ENCODE measurements around the gene PRLR.

PRLR gene

GRCh38 chr5:35052838-35053237 lies 177.4 kb downstream of the PRLR start:
- Histone ChIP-seq H3K4me1 (ENCODE audit: control insufficient read depth in 2 of 2, insufficient read depth in 2 of 2, low read length in 2 of 2) (no peaks in the 10 kb centered on the region), H3K27me3 (ENCODE audit: control insufficient read depth in 2 of 2, insufficient read depth in 2 of 2, low read length in 2 of 2) (no peaks in the 10 kb centered on the region), H3K9me3 (ENCODE audit: control insufficient read depth in 2 of 2, low read length in 2 of 2) (no peaks in the 10 kb centered on the region), H3K4me3 (ENCODE audit: low read length in 2 of 2) (no peak overlapping the region), H3K27ac (ENCODE audit: low read depth in 2 of 2, low read length in 2 of 2) (no peak overlapping the region), H3K36me3 (ENCODE audit: control insufficient read depth in 2 of 2, insufficient read depth in 2 of 2, low read length in 2 of 2) (no peaks in the 10 kb centered on the region), H3K9ac (ENCODE audit: low read depth in 1 of 2, low read length in 2 of 2) (no peak overlapping the region)

- H3K27ac ChIP-seq (ENCODE audit: low read depth in 2 of 2, low read length in 2 of 2) = no peak overlapping the region
- H3K36me3 ChIP-seq (ENCODE audit: control insufficient read depth in 2 of 2, insufficient read depth in 2 of 2, low read length in 2 of 2) = no peaks in the 10 kb centered on the region
- H3K4me3 ChIP-seq (ENCODE audit: low read length in 2 of 2) = no peak overlapping the region
- H3K9ac ChIP-seq (ENCODE audit: low read depth in 1 of 2, low read length in 2 of 2) = no peak overlapping the region
- H3K27me3 ChIP-seq (ENCODE audit: control insufficient read depth in 2 of 2, insufficient read depth in 2 of 2, low read length in 2 of 2) = no peaks in the 10 kb centered on the region
- no peaks in the 10 kb centered on the region for H3K9me3 ChIP-seq (ENCODE audit: control insufficient read depth in 2 of 2, low read length in 2 of 2)
- H3K4me1 ChIP-seq (ENCODE audit: control insufficient read depth in 2 of 2, insufficient read depth in 2 of 2, low read length in 2 of 2) = no peaks in the 10 kb centered on the region
Measured at GRCh38 chr5:35050541-35051126, 179.7 kb downstream of the PRLR start.

GRCh38 chr5:35048910-35049309 lies 181.4 kb downstream of the PRLR start:
- H3K4me1 ChIP-seq (ENCODE audit: control insufficient read depth in 2 of 2, insufficient read depth in 2 of 2, low read length in 2 of 2) = no peaks in the 10 kb centered on the region
- no peak overlapping the region for H3K9ac ChIP-seq (ENCODE audit: low read depth in 1 of 2, low read length in 2 of 2)
- H3K27me3 ChIP-seq (ENCODE audit: control insufficient read depth in 2 of 2, insufficient read depth in 2 of 2, low read length in 2 of 2) = no peaks in the 10 kb centered on the region
- H3K4me3 ChIP-seq (ENCODE audit: low read length in 2 of 2) = no peak overlapping the region
- no peaks in the 10 kb centered on the region for H3K36me3 ChIP-seq (ENCODE audit: control insufficient read depth in 2 of 2, insufficient read depth in 2 of 2, low read length in 2 of 2)
- H3K9me3 ChIP-seq (ENCODE audit: control insufficient read depth in 2 of 2, low read length in 2 of 2) = no peaks in the 10 kb centered on the region
- H3K27ac ChIP-seq (ENCODE audit: low read depth in 2 of 2, low read length in 2 of 2) = no peak overlapping the region

- Histone ChIP-seq H3K4me1 (ENCODE audit: control insufficient read depth in 2 of 2, insufficient read depth in 2 of 2, low read length in 2 of 2) (no peaks in the 10 kb centered on the region), H3K9ac (ENCODE audit: low read depth in 1 of 2, low read length in 2 of 2) (no peak within 1 kb of the TSS), H3K27me3 (ENCODE audit: control insufficient read depth in 2 of 2, insufficient read depth in 2 of 2, low read length in 2 of 2) (no peaks in the 10 kb centered on the region), H3K9me3 (ENCODE audit: control insufficient read depth in 2 of 2, low read length in 2 of 2) (no peaks in the 10 kb centered on the region), H3K4me3 (ENCODE audit: low read length in 2 of 2) (no peak within 1 kb of the TSS), H3K36me3 (ENCODE audit: control insufficient read depth in 2 of 2, insufficient read depth in 2 of 2, low read length in 2 of 2) (no peaks in the 10 kb centered on the region), H3K27ac (ENCODE audit: low read depth in 2 of 2, low read length in 2 of 2) (no peak within 1 kb of the TSS)
Measured at GRCh38 chr5:35047785-35048404, 182.4 kb downstream of the PRLR start, which contains the start of gene AGXT2. Gene AGXT2 (minus strand): TSS chr5:35047949. CDS start chr5:35047892, 57 bp downstream.

- H3K9me3 ChIP-seq (ENCODE audit: control insufficient read depth in 2 of 2, low read length in 2 of 2) = no peaks in the 10 kb centered on the region
- no peak overlapping the region for H3K27ac ChIP-seq (ENCODE audit: low read depth in 2 of 2, low read length in 2 of 2)
- H3K36me3 ChIP-seq (ENCODE audit: control insufficient read depth in 2 of 2, insufficient read depth in 2 of 2, low read length in 2 of 2) = no peaks in the 10 kb centered on the region
- no peaks in the 10 kb centered on the region for H3K4me1 ChIP-seq (ENCODE audit: control insufficient read depth in 2 of 2, insufficient read depth in 2 of 2, low read length in 2 of 2)
- no peak overlapping the region for H3K9ac ChIP-seq (ENCODE audit: low read depth in 1 of 2, low read length in 2 of 2)
- H3K4me3 ChIP-seq (ENCODE audit: low read length in 2 of 2) = no peak overlapping the region
- H3K27me3 ChIP-seq (ENCODE audit: control insufficient read depth in 2 of 2, insufficient read depth in 2 of 2, low read length in 2 of 2) = no peaks in the 10 kb centered on the region
Measured at GRCh38 chr5:35046774-35047173, 183.5 kb downstream of the PRLR start.

GRCh38 chr5:35045280-35045679 lies 185.0 kb downstream of the PRLR start:
- Histone ChIP-seq H3K27ac (ENCODE audit: low read depth in 2 of 2, low read length in 2 of 2) (no peak overlapping the region), H3K4me3 (ENCODE audit: low read length in 2 of 2) (no peak overlapping the region), H3K27me3 (ENCODE audit: control insufficient read depth in 2 of 2, insufficient read depth in 2 of 2, low read length in 2 of 2) (no peaks in the 10 kb centered on the region)

GRCh38 chr5:35044649-35045048 lies 185.6 kb downstream of the PRLR start:
- Histone ChIP-seq H3K9ac (ENCODE audit: low read depth in 1 of 2, low read length in 2 of 2) (no peak overlapping the region), H3K27me3 (ENCODE audit: control insufficient read depth in 2 of 2, insufficient read depth in 2 of 2, low read length in 2 of 2) (no peaks in the 10 kb centered on the region), H3K9me3 (ENCODE audit: control insufficient read depth in 2 of 2, low read length in 2 of 2) (no peaks in the 10 kb centered on the region), H3K4me3 (ENCODE audit: low read length in 2 of 2) (no peak overlapping the region), H3K36me3 (ENCODE audit: control insufficient read depth in 2 of 2, insufficient read depth in 2 of 2, low read length in 2 of 2) (no peaks in the 10 kb centered on the region), H3K4me1 (ENCODE audit: control insufficient read depth in 2 of 2, insufficient read depth in 2 of 2, low read length in 2 of 2) (no peaks in the 10 kb centered on the region), H3K27ac (ENCODE audit: low read depth in 2 of 2, low read length in 2 of 2) (no peak overlapping the region)

More at GRCh38 chr5:35045280-35045679, 185.0 kb downstream of the PRLR start:
- no peaks in the 10 kb centered on the region for H3K4me1 ChIP-seq (ENCODE audit: control insufficient read depth in 2 of 2, insufficient read depth in 2 of 2, low read length in 2 of 2)
- H3K36me3 ChIP-seq (ENCODE audit: control insufficient read depth in 2 of 2, insufficient read depth in 2 of 2, low read length in 2 of 2) = no peaks in the 10 kb centered on the region
- no peaks in the 10 kb centered on the region for H3K9me3 ChIP-seq (ENCODE audit: control insufficient read depth in 2 of 2, low read length in 2 of 2)
- no peak overlapping the region for H3K9ac ChIP-seq (ENCODE audit: low read depth in 1 of 2, low read length in 2 of 2)

GRCh38 chr5:35042781-35043180 lies 187.5 kb downstream of the PRLR start:
- Histone ChIP-seq H3K27me3 (ENCODE audit: control insufficient read depth in 2 of 2, insufficient read depth in 2 of 2, low read length in 2 of 2) (no peaks in the 10 kb centered on the region), H3K27ac (ENCODE audit: low read depth in 2 of 2, low read length in 2 of 2) (no peak overlapping the region), H3K4me1 (ENCODE audit: control insufficient read depth in 2 of 2, insufficient read depth in 2 of 2, low read length in 2 of 2) (no peaks in the 10 kb centered on the region), H3K4me3 (ENCODE audit: low read length in 2 of 2) (no peak overlapping the region), H3K9ac (ENCODE audit: low read depth in 1 of 2, low read length in 2 of 2) (no peak overlapping the region), H3K36me3 (ENCODE audit: control insufficient read depth in 2 of 2, insufficient read depth in 2 of 2, low read length in 2 of 2) (no peaks in the 10 kb centered on the region), H3K9me3 (ENCODE audit: control insufficient read depth in 2 of 2, low read length in 2 of 2) (no peaks in the 10 kb centered on the region)

GRCh38 chr5:35041261-35041660 lies 189.0 kb downstream of the PRLR start:
- Histone ChIP-seq H3K36me3 (ENCODE audit: control insufficient read depth in 2 of 2, insufficient read depth in 2 of 2, low read length in 2 of 2) (no peaks in the 10 kb centered on the region), H3K9ac (ENCODE audit: low read depth in 1 of 2, low read length in 2 of 2) (no peak overlapping the region), H3K9me3 (ENCODE audit: control insufficient read depth in 2 of 2, low read length in 2 of 2) (no peaks in the 10 kb centered on the region), H3K4me3 (ENCODE audit: low read length in 2 of 2) (no peak overlapping the region), H3K27ac (ENCODE audit: low read depth in 2 of 2, low read length in 2 of 2) (no peak overlapping the region), H3K27me3 (ENCODE audit: control insufficient read depth in 2 of 2, insufficient read depth in 2 of 2, low read length in 2 of 2) (no peaks in the 10 kb centered on the region), H3K4me1 (ENCODE audit: control insufficient read depth in 2 of 2, insufficient read depth in 2 of 2, low read length in 2 of 2) (no peaks in the 10 kb centered on the region)

GRCh38 chr5:35038891-35039290 lies 191.4 kb downstream of the PRLR start:
- Histone ChIP-seq H3K27me3 (ENCODE audit: control insufficient read depth in 2 of 2, insufficient read depth in 2 of 2, low read length in 2 of 2) (no peaks in the 10 kb centered on the region), H3K9ac (ENCODE audit: low read depth in 1 of 2, low read length in 2 of 2) (no peak overlapping the region)

More at GRCh38 chr5:35038891-35039290, 191.4 kb downstream of the PRLR start:
- no peaks in the 10 kb centered on the region for H3K4me1 ChIP-seq (ENCODE audit: control insufficient read depth in 2 of 2, insufficient read depth in 2 of 2, low read length in 2 of 2)
- no peak overlapping the region for H3K4me3 ChIP-seq (ENCODE audit: low read length in 2 of 2)
- H3K27ac ChIP-seq (ENCODE audit: low read depth in 2 of 2, low read length in 2 of 2) = no peak overlapping the region
- H3K9me3 ChIP-seq (ENCODE audit: control insufficient read depth in 2 of 2, low read length in 2 of 2) = no peaks in the 10 kb centered on the region
- H3K36me3 ChIP-seq (ENCODE audit: control insufficient read depth in 2 of 2, insufficient read depth in 2 of 2, low read length in 2 of 2) = no peaks in the 10 kb centered on the region

Measured in mucosa of rectum (tissue), 2 donors.